Ishikawa (cell line): ENCODE results near the gene PSD4.

Source experiments
- CEBPB ChIP-seq: IDR thresholded peaks from 2 replicates; pipeline ENCODE4 v1.6.1; 2012
- CREB1 ChIP-seq: IDR thresholded peaks from 2 replicates; pipeline ENCODE4 v1.6.1; 2012; ENCODE audit warnings: low read depth
- EGR1 ChIP-seq: IDR thresholded peaks from 2 replicates; pipeline ENCODE4 v1.6.1; 2012
- EP300 ChIP-seq: IDR thresholded peaks from 2 replicates; pipeline ENCODE4 v1.6.1; 2012; ENCODE audit warnings: borderline replicate concordance
- FOXM1 ChIP-seq: IDR thresholded peaks from 2 replicates; pipeline ENCODE4 v1.6.1; 2012; ENCODE audit warnings: low read depth, borderline replicate concordance
- NFIC ChIP-seq: IDR thresholded peaks from 2 replicates; pipeline ENCODE4 v1.6.1; 2012
- RAD21 ChIP-seq: IDR thresholded peaks from 2 replicates; pipeline ENCODE4 v1.6.1; 2012; ENCODE audit warnings: low read depth
- TAF1 ChIP-seq: IDR thresholded peaks from 2 replicates; pipeline ENCODE4 v1.6.1; 2012; ENCODE audit warnings: low read depth, mild to moderate bottlenecking
- TCF12 ChIP-seq: IDR thresholded peaks from 2 replicates; pipeline ENCODE4 v1.6.1; 2012; ENCODE audit warnings: low read depth
- TEAD4 ChIP-seq: IDR thresholded peaks from 2 replicates; pipeline ENCODE4 v1.6.1; 2012
- YY1 ChIP-seq: IDR thresholded peaks from 2 replicates; pipeline ENCODE4 v1.6.1; 2012; ENCODE audit warnings: low read depth
- ZBTB7A ChIP-seq: IDR thresholded peaks from 2 replicates; pipeline ENCODE4 v1.6.1; 2012; ENCODE audit warnings: low read depth
- TF ChIP-seq, protein P1 (sequence below): IDR thresholded peaks from 2 replicates; pipeline ENCODE4 v1.6.1; 2012; ENCODE audit warnings: low read depth, mild to moderate bottlenecking
- TF ChIP-seq, protein P2 (sequence below): IDR thresholded peaks from 2 replicates; pipeline ENCODE4 v1.6.1; 2012
- TF ChIP-seq, protein P3 (sequence below): IDR thresholded peaks from 2 replicates; pipeline ENCODE4 v1.6.1; 2012

The PSD4 gene

DNA sequence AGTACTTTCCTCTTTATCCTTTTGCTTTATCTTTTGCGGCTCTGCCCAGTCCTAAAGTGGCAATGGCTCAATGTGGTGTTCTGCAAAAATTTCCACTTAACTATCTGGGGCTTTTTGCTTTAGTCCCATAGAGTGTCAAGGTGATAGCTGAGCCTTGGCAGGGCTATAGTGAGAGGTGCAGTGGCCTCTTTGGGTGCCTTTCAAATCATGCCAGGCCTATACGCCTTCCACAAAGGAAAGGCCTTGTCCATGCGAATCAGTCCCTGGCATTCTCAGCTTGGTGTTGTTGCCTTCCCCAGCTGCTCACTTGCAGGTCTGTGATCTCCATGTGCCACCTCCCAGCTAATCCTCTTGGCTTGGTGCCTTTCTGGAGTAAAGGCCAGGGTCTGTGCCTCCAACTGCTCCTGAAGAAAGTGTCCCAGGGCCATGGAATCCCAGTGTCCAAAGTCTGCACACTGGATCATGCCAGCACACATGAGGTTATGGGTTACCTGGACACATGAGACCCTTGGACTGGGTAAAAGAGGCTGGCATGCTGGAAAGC, 78.3 kb downstream of the PSD4 start:
- TF ChIP-seq CREB1 = no peak

DNA sequence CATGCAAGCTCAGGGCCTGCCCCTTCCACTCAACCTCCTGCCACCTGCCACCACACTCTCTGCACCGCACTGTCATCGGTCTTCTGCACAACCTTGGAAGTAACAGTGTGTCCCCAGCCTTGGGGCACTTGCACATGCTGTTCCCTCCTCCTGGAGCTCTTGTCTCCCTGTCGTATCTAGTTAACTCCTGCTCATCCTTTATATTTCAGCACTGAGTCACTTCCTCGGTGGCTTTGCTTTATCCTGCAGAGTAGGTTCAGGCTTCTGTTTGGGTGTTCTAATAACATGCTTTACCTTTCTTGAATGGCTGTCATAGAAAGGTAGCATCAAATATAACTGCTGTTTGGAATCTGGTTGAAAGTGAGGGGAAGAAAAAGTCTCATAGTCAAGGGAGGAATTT, 79.7 kb downstream of the PSD4 start:
- TF ChIP-seq RAD21 (no peak), NFIC (no peak), EP300 (no peak), FOXM1 (no peak), TAF1 (no peak), TCF12 (no peak), ZBTB7A (no peak), TEAD4 (no peak), YY1 (no peak), CEBPB (no peak), EGR1 (no peak), CREB1 (no peak)
- TF ChIP-seq, protein P1, sequence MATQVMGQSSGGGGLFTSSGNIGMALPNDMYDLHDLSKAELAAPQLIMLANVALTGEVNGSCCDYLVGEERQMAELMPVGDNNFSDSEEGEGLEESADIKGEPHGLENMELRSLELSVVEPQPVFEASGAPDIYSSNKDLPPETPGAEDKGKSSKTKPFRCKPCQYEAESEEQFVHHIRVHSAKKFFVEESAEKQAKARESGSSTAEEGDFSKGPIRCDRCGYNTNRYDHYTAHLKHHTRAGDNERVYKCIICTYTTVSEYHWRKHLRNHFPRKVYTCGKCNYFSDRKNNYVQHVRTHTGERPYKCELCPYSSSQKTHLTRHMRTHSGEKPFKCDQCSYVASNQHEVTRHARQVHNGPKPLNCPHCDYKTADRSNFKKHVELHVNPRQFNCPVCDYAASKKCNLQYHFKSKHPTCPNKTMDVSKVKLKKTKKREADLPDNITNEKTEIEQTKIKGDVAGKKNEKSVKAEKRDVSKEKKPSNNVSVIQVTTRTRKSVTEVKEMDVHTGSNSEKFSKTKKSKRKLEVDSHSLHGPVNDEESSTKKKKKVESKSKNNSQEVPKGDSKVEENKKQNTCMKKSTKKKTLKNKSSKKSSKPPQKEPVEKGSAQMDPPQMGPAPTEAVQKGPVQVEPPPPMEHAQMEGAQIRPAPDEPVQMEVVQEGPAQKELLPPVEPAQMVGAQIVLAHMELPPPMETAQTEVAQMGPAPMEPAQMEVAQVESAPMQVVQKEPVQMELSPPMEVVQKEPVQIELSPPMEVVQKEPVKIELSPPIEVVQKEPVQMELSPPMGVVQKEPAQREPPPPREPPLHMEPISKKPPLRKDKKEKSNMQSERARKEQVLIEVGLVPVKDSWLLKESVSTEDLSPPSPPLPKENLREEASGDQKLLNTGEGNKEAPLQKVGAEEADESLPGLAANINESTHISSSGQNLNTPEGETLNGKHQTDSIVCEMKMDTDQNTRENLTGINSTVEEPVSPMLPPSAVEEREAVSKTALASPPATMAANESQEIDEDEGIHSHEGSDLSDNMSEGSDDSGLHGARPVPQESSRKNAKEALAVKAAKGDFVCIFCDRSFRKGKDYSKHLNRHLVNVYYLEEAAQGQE = no peak
- TF ChIP-seq, protein P2, sequence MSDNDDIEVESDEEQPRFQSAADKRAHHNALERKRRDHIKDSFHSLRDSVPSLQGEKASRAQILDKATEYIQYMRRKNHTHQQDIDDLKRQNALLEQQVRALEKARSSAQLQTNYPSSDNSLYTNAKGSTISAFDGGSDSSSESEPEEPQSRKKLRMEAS = no peak
- TF ChIP-seq, protein P3, sequence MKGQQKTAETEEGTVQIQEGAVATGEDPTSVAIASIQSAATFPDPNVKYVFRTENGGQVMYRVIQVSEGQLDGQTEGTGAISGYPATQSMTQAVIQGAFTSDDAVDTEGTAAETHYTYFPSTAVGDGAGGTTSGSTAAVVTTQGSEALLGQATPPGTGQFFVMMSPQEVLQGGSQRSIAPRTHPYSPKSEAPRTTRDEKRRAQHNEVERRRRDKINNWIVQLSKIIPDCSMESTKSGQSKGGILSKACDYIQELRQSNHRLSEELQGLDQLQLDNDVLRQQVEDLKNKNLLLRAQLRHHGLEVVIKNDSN = no peak

DNA sequence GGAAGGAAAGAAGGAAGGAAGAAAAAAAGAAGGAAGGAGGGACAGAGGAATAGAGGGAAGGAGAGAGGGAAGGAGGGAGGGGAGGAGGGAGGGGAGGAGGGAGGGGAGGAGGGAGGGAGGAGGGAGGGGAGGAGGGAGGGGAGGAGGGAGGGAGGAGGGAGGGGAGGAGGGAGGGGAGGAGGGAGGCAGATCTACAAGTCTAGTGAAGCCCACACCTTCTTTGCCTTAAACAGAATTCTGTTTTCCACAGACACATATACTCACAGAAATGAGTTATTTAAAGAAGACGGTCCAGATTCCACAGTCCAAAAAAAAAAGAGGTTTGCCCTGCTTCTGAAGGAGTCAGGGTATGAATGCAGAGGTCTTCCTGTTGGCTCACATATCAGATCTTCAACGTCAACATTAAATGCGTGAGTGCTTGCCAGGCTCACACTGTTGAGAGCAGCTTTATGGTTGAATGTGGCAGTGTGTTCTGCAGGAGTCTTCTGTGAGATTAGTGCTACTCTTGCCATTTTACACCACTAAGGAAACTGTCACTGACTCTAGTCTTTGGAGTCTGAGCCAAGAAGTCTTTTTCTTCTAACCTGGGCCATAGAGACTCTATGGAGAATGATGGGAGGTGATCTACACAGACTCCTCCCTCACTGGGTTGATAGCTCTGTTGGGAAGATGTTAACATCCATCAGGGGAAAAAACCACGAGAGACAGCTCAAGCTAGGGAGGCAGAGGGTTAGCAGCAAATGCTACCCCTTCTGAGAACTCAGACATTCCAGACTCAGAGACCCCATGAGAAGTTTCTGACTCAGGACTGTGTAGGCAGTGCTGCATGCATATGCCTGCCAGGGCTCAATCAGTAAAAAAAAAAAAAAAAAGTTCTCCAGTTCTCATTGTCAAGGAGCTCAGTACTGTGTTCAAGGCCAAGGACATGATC, 81.6 kb downstream of the PSD4 start:
- TF ChIP-seq FOXM1 = no peak
- TF ChIP-seq TAF1 = no peak
- no peak for TF ChIP-seq NFIC

DNA sequence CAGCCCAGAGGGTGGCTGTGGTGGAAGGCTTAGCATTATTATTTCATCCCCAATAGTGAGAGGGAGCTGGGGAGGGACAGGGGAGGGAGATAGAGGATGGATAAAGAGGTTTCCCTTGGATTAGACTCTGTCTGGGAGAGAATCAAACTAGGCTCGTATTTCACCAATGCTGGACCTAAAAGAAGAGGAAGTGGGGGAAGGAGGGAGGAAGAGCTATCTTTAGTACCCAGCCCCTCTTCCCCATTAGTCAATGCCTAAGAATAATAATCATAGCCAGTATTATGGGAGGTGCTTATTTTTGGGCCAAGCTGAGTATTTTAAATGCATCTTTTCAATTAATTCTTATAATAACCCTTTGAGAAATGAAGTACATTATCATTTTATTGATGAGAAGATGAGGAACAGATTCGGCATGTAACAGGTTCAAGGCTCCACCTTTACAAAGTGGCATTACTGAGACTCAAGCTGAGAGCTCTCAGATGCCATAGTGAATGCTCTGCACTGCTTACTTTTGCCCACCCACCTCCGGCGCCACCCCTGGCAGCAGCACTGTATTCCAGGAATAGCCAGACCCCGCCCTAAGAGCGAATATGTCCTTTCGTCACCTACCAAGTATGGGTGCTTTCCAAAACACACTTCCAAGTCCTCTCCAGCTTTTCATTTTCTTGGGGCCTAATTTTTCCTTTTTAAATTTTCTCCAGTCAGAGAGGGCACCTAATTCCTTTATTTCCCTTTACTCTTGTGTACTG, 83.9 kb downstream of the PSD4 start:
- TF ChIP-seq, protein P3 = no peak
- no peak for TF ChIP-seq RAD21
- no peak for TF ChIP-seq TCF12
- TF ChIP-seq FOXM1 = no peak
- TF ChIP-seq EP300 = no peak
- TF ChIP-seq, protein P2 = no peak
- no peak for TF ChIP-seq ZBTB7A
- no peak for TF ChIP-seq TEAD4
- TF ChIP-seq NFIC = no peak
- no peak for TF ChIP-seq CREB1

DNA sequence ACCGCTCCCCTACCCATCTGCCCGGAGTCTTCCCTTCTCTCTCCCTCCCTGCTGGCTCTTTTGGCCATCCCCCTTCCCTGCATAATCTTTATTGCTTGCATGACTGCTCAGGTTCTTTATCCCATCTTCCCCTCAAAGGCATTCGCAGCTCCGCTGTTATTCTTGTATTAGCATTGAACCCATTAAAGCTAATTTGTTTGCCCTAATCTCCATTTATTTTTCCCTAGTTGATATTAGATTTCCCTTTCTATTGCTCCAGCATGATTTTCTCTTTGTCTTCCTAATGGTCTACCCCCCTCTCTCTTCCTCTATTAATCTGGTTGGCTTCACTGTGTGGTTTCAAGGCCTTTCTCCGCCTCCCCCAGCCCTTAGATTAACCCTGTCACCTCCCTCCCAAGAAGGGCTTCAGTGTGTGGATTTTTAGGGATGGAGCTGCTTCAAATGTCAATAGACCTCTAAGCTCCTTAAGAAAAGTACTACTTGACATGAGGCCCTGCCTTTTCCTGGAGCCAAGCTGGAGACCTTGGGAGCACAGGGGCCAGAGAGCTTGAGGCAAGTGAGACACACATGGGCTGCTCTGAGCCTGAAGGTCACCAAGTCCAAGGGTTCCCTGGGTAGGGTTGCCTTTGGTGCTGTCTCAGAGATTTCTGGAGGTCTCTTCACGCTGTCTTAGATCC, 84.8 kb downstream of the PSD4 start:
- TF ChIP-seq, protein P1 = no peak
- TF ChIP-seq YY1 (no peak), TAF1 (no peak), CEBPB (no peak), FOXM1 (no peak), CREB1 (no peak), EGR1 (no peak), ZBTB7A (no peak)
